ENCODE data around the gene GJC3.

GJC3 gene

GRCh38 chr7:99920149-99920548 is 9.3 kb downstream of the GJC3 start:
- Histone ChIP-seq H3K4me1 (ENCODE audit: control insufficient read depth, low read length) (peaks cover 30% of the 10 kb centered on the region), H3F3A (ENCODE audit: control insufficient read depth, insufficient read depth) (no peaks in the 10 kb centered on the region; the same call in 1 of the 2 replicates), H3K79me2 (ENCODE audit: control insufficient read depth, low read length) (peaks cover 58% of the 10 kb centered on the region), H3K9me3 (ENCODE audit: control insufficient read depth, insufficient read depth, low read length) (no peaks in the 10 kb centered on the region), H3K4me3 (ENCODE audit: low read length) (peak overlapping the region; percentile 87), H3K4me2 (ENCODE audit: low read length) (peak overlapping the region; percentile 78), H3K36me3 (ENCODE audit: control insufficient read depth, low read length) (peaks cover 50% of the 10 kb centered on the region), H3K27ac (ENCODE audit: low read depth, low read length) (peak overlapping the region; percentile 45), H4K20me1 (ENCODE audit: control insufficient read depth, insufficient read depth, low read depth, low read length) (peaks cover 11% of the 10 kb centered on the region; the same call in 1 of the 2 replicates), H3K27me3 (ENCODE audit: control insufficient read depth, low read length) (no peaks in the 10 kb centered on the region), H3K9me2 (replicated peaks; ENCODE audit: control insufficient read depth, low read length) (no peaks in the 10 kb centered on the region)
- no peak for TF ChIP-seq CTCF (IDR thresholded peaks at IDR 0.05; ENCODE audit: low read depth, low read length, poor library complexity, severe bottlenecking)
- no peak for TF ChIP-seq EZH2phosphoT487 (IDR thresholded peaks at IDR 0.05; ENCODE audit: borderline replicate concordance, low read length)

GRCh38 chr7:99919814-99920112 is 9.7 kb downstream of the GJC3 start:
- Histone ChIP-seq H3K27me3 (ENCODE audit: control insufficient read depth, low read length) (no peaks in the 10 kb centered on the region), H3K36me3 (ENCODE audit: control insufficient read depth, low read length) (peaks cover 53% of the 10 kb centered on the region), H4K20me1 (ENCODE audit: control insufficient read depth, insufficient read depth, low read depth, low read length) (peaks cover 11% of the 10 kb centered on the region; the same call in 1 of the 2 replicates), H3K4me3 (ENCODE audit: low read length) (peak overlapping the region; percentile 87), H3K9me3 (ENCODE audit: control insufficient read depth, insufficient read depth, low read length) (no peaks in the 10 kb centered on the region), H3K4me2 (ENCODE audit: low read length) (peak overlapping the region; percentile 78), H3F3A (ENCODE audit: control insufficient read depth, insufficient read depth) (no peaks in the 10 kb centered on the region; the same call in 1 of the 2 replicates), H3K9me2 (replicated peaks; ENCODE audit: control insufficient read depth, low read length) (no peaks in the 10 kb centered on the region), H3K27ac (ENCODE audit: low read depth, low read length) (peak overlapping the region; percentile 45), H3K79me2 (ENCODE audit: control insufficient read depth, low read length) (peaks cover 61% of the 10 kb centered on the region), H3K4me1 (ENCODE audit: control insufficient read depth, low read length) (peaks cover 30% of the 10 kb centered on the region)
- TF ChIP-seq EZH2phosphoT487 (IDR thresholded peaks at IDR 0.05; ENCODE audit: borderline replicate concordance, low read length), result no peak
- no peak for TF ChIP-seq CTCF (IDR thresholded peaks at IDR 0.05; ENCODE audit: low read depth, low read length, poor library complexity, severe bottlenecking)

DNA sequence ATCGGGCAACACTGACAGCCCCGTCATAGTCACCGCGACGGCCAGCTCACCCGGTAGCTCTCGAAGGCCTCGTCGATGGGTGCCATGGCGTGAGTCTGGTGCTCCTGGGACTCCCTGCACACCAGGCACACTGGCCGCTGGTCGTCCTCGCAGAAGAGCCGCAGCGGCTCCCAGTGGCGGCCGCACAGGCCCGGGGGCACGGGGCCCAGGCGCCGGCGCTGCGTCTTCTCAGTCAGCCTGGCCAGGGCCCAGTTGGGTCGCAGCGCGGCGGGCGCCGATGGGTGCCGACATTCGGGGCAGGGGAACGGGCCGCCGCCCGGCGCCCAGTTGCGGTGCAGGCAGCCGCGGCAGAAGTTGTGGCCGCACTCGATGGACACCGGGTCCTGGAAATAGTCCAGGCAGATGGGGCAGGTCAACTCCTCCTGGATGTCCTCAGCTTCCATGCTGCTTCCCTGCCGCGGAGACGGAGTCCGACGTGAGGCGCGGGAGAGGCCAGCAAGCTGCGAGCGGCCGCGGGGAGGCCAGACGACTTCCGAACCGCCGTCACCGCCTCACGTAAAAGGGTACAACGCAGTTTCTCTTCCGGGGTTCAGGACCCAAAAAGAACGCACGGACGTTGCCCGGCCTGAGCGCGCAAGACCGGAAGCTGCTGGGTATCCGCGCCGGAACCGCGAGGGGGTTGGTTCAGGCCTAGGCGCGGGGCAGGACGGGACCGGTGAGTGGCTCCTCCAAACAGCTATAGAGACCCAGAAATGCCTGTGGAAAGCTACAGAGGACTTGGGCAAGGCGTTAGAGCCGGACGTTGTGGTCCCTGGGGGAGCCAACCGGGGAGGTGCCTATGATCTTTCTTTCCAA is 10.2 kb downstream of the GJC3 start, which contains the start of gene TRIM4:
TSS of gene TRIM4 (minus strand) at position 572 of the 855 bp plus-strand sequence. CDS start at position 443, 129 bp downstream.
- Histone ChIP-seq H3K36me3 (ENCODE audit: control insufficient read depth, low read length) (peaks cover 53% of the 10 kb centered on the region), H3K4me1 (ENCODE audit: control insufficient read depth, low read length) (peaks cover 30% of the 10 kb centered on the region), H4K20me1 (ENCODE audit: control insufficient read depth, insufficient read depth, low read depth, low read length) (peaks cover 11% of the 10 kb centered on the region; the same call in 1 of the 2 replicates), H3K9me3 (ENCODE audit: control insufficient read depth, insufficient read depth, low read length) (no peaks in the 10 kb centered on the region), H3F3A (ENCODE audit: control insufficient read depth, insufficient read depth) (peaks cover 3% of the 10 kb centered on the region), H3K9me2 (replicated peaks; ENCODE audit: control insufficient read depth, low read length) (no peaks in the 10 kb centered on the region), H3K4me3 (ENCODE audit: low read length) (peak within 1 kb of the TSS; percentile 87), H3K4me2 (ENCODE audit: low read length) (peak within 1 kb of the TSS; percentile 78), H3K27ac (ENCODE audit: low read depth, low read length) (peak within 1 kb of the TSS; percentile 45), H3K27me3 (ENCODE audit: control insufficient read depth, low read length) (no peaks in the 10 kb centered on the region), H3K79me2 (ENCODE audit: control insufficient read depth, low read length) (peaks cover 65% of the 10 kb centered on the region)
- no peak for TF ChIP-seq EZH2phosphoT487 (IDR thresholded peaks at IDR 0.05; ENCODE audit: borderline replicate concordance, low read length)
- TF ChIP-seq CTCF (IDR thresholded peaks at IDR 0.05; ENCODE audit: low read depth, low read length, poor library complexity, severe bottlenecking), result peak; percentile 65

Data from DOHH2 (cell line).